Activated CD8-positive, alpha-beta memory T cell treated with anti-CD3 and anti-CD28 coated beads, Interleukin-2, amount 50 U/mL, for 4 hours (primary cell): Measurements from ENCODE around the gene PROX2.

Experiments
- DNase-seq: peaks from one replicate; pipeline ENCODE4 v3.0.0-alpha.2; 2020

The PROX2 gene

DNA sequence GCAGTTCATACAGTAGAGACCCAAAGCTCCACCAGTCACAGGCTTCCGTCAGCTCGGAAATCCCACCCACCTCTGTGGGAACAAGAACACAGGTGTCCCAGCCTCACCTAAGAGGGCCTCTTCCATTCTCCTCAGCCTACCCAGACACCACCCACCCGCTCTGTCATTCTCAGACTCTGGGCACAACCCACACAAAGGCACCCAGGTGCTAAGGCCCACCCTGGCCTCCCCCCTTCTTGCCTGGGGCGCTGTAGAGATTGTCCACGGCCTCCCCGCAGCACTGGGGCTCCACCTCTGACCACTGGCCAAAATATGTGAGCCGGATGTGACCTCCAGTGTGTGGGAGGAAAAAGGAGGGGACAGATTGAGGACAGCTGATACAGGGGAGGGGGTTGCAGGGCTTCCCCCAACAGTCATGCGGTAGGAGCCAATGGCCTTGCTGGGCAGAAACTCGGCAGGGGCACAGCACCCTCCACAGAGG is 33.0 kb upstream of the PROX2 start:
- no peak for DNase-seq

DNA sequence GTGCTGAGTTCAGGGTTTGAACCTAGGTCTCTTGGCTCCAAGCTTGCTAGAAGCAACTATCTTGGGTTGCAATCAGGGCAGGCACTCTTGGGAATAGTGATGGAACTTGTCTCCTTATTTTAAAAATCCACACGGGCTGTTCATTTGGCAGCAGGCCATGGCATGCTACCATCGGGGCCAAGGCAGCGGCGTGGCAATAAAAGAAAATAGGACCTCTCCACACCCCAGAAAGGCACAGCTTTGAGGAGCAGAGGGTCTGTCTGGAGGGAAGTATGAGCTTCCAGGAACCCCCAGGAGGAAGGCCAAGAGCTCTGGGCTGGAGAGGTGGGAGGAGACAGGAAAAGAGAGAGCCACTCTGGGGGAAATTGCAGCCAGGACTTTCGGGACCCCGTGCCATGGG is 31.8 kb upstream of the PROX2 start:
- DNase-seq = no peak

DNA sequence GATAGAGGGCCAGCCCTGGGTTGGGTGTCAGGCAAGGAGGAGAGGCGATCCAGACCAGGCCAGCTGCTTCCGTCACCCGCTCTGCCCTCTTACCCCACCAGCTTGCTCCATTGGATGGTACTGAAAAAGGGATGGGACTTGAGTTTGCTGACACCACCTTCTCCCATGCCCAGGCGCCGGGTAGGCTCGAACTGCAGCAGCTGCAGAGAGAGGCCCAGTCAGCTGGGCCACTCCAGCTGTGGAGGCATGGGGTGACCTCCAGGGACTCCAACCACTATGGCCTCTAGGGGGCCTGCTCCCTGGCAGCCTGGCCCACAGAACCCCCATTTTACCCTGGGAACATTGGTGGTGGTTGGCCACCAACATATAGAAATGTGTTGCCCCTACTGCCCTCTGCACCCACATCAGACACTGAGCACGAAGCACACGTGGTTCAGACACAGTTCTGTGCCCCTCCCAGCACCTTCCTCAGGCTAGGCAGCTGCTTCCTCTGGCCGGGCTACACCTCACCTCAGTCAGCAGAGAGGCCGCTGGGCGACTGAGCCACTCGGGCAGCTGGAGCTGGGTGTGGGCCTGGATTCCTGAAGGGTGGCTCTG is 31.1 kb upstream of the PROX2 start:
- DNase-seq = no peak

DNA sequence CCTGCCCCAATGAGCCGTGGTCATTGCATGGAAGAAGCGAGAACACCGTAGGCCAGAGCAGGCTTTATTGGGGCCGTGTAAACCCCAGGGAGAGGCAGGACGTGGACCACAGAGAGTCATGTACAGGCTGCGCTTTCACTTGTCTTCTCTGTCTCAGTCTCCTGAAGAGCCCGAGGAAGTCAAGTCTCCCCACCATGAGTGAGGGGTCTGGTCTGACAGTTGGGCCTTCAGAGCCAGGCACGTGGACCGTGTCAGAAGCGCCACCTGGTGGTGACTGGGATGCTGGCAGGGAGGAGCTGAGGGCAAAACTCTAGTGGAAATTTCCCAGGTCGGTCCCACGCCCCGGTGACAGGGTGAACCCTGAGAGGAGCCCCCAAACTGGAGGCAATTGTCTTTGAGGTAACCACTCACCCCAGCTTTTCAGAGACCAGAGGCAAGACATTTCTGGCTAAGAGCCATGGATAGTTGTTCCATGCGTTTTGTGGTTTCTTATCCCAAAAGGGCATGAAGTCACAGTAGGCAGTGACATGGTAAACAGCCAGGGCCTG is 29.7 kb upstream of the PROX2 start:
- DNase-seq = peak; percentile 85

DNA sequence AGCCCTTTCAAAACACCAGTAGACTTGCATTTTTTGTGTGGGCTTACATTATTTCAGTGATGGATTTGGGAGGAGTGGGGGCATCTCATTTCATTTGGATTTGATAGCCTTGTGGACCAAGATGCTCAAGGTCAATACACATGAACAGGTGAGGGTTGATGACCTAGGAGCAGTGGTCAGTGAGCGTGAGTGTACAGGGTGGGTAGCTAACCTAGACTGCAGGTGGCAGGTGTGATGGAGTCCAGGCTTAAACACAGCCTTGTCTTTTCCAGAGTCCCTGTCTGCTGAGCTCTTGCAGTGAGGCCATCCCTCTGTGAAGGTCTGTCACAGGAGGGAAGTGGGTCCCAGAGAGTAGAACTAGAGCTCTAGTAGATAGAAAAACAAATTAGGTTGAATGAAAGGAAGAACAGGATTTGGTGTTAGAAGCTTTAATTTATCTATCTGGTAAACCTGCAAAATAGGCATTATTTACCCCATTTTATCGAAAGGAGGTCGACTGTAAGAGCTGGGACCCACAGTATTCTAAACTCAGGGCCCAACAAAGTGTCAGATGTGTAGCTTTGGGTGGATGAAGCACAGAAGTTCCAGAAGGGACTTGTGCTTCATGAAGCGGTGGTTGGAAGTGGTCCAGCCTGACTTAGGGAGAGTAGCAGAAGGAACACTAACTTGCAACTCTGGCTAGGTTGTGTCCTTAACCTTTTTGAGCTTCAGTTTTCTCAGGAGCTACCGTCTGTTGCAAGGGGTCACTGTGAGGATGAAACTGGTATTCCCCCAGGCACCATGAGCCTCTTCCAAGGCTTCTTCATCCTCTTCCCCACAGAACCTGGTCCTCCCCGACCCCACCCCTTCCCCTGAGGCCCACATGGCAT is 28.9 kb upstream of the PROX2 start:
- no peak for DNase-seq

DNA sequence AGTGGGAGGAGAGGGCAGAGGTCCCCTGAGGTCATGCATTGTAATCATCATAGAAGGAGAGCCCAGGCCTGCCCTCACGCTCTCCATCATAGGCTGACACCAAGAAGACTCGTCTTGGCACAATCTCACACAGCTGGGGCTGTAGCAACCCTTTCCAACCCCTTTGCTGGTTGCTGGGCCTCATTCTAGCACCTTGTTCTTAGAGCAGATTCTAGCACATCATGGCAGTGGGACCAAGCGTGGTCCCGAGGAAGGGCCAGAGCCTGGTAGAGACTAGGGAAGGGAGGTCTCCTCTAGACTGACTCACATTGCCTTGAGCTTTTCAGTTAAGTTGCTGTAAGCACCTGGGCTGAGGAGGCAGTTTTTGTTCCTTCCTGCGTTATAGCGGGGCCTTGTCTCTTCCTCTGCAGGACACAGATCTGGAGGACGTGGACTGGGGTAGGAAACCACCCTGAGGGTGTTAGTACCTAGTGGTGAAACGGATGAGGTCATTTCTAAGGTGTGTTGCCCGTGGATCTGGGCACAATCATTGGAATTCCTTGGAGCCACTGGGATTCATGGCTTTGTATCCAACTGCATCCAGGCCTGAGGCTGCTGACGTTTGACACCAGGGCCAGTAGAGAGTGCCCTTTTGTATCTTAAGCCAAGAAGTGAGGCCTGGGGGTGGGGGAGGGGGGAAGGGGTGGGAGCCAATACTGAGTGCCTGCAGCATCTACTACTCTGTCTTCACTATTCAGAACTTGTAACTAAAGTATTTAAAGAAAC is 27.2 kb upstream of the PROX2 start:
- no peak for DNase-seq

DNA sequence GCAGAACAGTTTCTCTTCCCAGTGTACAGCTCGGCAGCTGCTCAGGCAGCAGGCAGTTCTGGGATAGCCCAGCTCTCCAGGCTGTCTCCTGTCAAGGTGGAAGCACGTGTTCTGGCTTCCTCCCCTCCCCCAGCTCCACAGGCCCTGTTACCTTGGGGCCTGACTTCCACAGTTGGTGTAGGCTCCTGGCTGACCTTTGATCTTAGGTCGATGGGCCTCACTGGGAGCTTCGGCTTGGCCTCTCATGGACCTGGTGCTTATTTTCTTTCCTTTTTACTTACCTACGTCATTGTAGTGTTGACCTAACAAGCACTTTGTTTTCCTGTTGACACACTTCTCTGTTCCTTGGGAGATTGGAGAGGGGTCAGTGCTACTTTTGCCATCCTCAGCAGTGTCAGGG is 22.7 kb upstream of the PROX2 start:
- DNase-seq = no peak

DNA sequence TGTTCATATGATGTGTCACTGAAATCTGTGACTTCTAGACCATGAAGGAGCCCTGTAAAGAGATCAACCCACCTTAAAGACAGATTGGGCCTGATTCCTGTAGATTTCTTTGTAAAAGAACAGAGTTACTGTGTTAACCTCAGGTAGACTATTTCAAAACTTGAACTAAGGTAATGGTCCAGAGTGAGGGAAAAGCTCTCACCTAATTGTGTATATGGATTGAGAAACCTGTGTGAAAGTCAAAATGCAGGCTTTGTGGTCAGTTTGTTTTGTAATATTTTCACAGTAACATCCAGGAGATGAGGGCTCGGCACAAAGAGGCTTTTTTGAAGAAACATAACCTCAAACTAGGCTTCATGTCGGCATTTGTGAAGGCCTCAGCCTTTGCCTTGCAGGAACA is 22.1 kb upstream of the PROX2 start:
- DNase-seq = no peak

DNA sequence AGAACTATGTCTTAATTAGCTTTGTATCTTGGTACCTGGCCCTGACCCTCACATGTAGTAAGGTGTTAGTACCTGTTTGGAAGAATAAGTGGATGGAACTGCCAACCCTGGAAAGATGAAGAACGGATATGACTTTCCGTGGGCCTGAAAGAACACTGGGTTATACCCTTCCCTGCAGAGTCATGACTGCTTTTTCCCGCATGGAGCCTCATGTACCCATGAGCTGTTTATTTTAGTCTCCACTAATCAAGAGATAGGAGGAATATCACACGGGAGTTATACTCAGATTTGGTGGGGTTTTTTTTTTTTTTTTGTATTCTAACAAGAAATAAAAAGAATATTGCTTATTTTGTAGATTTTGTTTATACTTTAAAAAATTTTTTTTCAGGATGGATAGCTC is 21.7 kb upstream of the PROX2 start:
- DNase-seq = no peak

DNA sequence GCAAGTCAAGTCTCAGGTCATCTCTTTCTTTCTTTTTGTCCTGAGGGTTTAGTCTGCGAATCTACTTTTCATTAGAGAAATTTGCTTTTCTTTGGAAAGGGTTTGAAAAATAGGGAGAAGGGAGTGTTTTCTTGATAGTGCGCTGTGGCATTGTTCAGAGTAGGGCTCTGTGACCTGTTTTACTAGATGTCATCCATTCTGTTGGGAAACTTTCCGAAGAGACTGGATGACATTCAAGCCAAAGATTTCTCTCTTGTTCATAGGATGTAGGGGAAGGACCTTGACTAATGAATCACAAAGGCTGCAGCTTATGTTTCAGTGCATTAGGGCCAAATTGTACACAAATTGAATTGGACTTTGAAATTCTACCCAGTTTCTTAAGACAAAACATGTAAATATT is 20.5 kb upstream of the PROX2 start:
- DNase-seq = no peak

DNA sequence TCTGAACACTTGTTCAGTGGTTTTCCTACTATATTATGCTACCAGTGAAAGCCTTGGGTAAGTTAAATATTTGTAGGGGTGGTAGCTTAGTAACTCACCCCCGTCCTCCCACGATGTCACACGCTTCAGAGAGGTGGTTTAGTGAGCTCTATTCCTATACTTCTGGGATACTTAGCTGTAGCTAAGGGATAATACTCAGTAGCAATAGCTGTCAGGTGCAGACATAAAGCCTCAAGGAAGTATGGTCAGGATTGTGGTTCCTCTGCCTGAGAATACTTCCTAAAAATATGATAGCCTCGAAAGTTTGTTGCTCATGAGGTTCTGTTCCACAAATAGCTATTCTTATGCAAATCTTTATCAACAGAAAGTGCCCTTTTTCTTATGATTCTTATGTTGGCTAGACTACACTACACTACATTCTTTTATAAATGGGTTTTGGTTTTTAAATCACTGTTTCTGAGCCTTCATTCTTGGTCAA is 17.7 kb upstream of the PROX2 start:
- DNase-seq = no peak

DNA sequence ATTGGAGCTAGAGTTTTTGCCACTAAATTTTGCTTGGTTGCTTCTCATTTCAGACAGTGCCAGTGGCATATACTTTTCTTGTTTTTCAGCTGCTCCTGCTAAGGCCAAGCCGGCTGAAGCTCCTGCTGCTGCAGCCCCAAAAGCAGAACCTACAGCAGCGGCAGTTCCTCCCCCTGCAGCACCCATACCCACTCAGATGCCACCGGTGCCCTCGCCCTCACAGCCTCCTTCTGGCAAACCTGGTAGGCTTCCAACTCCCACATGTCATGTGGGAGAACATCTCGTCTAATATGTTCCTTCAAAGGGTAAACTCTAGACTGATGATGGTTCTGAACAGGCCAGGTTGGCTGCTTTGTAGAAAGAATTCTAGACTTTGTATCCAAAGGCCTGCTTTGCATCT is 16.8 kb upstream of the PROX2 start:
- DNase-seq = no peak

DNA sequence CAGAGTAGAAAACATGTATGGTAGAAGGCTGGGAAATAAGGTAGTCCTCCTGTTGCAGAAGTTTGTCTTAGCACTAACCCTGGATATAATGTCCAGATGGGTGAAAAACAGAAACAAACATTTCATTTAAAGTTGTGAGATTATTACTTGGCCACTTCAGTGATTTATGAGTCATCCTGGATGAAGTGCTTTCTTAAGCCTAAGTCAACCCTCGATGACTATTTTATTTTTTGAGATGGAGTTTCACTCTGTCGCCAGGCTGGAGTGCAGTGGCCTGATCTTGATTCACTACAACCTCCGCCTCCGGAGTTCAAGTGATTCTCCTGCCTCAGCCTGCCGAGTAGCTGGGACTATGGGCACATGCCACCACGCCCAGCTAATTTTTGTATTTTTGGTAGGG is 15.9 kb upstream of the PROX2 start:
- no peak for DNase-seq

DNA sequence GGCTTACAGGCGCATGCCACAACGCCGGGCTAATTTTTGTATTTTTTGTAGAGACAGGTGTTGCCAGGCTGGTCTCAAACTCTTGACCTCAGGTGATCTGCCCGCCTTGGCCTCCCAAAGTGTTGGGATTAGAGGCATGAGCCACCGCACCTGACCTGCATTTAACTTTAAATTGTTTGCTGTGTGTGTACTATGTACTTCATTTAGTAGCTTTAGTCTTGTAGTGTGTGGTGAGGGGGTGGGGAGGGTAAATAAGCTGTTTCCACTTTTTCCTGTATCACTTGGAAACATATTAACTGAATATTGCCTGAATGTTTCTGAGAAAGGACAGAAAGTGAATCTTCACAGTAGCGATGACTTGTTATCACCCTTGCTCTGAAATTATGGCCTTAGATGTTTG is 14.3 kb upstream of the PROX2 start:
- no peak for DNase-seq

DNA sequence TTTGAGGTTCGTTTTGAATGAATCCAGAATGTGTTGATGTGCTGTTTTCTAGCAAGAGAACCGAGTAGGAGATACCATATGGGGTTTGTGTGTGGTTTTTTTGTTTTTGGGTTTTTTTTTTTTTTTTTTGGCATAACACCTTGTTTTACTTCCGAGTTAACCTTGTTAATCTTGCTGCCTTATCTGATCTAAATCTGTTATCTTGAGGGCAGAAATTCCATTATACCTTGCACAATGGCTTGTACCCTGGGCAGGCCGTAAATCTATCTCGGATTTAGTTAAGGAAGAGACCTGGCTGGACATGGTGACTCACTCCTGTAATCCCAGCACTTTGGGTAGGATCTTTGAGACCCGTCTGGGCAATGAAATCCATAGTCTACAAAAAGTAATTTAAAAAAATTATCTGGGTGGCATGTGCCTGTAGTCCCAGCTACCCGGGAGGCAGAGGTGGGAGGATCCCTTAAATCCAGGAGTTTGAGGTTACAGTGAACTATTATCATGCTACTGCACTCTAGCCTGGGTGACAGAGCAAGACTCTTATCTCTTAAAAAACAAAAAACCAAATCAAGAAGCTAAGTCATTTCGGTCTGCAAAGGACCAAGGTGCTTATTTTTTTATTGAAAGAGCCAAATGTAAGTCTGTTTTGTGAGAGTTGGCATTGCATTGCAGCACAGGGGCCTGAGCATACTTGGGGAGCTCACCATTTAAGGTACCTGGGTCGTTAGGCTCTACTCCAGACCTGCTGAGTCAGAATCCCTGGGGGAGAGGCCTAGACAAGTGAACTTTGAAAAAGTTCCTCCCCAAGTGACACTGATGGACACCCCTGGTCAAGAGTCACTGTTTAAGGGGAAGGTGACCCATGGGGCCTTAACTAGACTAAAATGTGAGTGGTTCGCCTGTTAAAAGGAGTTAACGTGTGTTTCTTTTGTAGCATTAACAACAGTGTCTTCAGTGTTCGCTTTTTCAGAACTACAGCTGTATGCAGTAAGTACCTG is 12.5 kb upstream of the PROX2 start:
- no peak for DNase-seq

DNA sequence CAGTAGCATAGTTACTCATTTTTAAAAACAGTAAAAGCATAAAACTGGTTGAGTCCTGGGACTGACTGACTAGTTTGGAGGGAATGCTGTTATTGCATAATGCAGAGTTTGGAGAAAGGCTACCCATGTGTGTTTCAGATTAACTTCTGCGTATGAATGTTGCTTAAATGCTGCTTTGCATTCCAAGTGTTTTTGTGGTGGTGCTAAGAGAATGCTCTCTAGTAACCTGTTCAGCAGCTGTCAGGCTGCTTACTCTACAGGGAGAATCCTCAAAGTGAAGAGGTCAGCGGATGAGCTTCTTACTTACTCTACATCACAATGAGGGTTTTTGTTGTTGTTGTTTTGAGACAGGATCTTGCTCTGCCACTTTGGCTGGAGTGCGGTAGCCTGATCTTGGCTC is 10.1 kb upstream of the PROX2 start:
- no peak for DNase-seq

DNA sequence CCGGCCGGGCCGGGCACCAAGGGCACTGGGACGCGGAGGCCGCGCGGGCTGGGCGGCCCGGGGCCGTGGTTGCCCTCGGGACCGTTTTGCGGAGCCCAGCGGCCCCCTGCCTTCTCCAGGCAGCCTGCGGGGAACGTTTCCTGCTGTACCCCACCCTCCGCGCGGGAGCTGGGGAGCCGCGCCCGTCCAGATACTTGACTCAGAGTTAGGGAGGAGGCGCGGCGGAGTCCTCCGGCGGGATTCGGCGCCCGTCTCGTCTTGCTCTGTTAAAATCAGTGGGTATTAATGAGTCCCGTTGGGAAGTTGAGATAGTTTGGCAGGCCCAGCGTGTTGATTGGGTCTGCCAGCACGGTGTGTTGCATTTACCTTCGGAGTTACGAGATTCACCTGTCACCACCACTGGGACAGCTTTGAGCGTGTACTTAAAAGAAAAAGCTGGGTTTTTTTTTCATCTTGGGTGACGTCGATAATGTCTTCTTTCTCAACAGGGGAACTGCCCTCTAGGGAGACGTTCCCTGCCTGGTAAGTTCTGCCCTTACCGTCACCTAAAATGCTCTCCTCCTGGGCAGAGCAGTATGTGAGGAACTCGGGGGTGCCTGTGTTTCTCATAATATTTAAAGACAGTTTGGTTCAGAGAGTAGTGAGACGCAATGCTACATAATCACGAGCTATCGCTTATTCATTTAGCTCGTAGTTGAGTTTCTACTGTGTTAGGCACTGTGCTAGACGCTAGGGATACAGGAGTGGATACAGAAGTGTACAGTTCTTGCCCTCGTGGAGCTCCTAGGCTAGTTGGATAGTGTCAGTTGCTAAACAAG is 6.4 kb upstream of the PROX2 start:
- DNase-seq = peak; percentile 53

DNA sequence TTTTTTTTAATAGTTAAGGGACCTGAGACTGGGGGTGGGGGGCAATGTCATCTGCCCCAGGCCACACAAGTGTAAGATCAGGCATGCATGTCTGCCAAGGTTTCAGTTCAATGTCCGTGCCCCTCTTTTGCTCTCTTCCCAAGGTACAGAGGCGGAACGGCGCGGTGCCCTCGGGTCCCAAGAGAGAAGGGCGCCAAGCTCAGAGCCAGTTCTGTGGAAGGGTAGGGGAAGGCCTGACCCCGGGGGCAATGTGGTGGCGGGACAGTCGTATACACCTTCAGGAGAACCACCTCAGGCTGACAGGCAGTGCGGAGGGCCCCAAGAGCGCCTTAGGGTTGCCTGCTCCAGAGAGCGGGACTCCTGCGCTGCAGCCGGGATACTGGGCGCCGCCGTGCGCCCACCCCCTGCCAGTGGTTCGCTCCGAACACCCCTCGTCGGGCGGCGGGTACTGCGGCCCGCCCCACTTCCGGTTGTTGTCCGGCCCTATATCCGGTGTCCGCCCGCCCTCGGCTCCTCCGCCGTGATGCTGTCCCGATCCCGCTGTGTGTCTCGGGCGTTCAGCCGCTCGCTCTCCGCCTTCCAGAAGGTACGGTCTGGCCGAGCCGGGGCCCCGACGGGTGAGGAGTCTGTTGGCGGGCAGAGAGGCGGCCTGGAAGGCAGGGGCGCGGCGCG is 5.6 kb upstream of the PROX2 start, which contains the start of gene DLST:
DLST (plus strand) TSS at position 486 of the 672 bp plus-strand sequence; CDS start at position 524, 38 bp downstream.
- DNase-seq = peak; percentile 83

DNA sequence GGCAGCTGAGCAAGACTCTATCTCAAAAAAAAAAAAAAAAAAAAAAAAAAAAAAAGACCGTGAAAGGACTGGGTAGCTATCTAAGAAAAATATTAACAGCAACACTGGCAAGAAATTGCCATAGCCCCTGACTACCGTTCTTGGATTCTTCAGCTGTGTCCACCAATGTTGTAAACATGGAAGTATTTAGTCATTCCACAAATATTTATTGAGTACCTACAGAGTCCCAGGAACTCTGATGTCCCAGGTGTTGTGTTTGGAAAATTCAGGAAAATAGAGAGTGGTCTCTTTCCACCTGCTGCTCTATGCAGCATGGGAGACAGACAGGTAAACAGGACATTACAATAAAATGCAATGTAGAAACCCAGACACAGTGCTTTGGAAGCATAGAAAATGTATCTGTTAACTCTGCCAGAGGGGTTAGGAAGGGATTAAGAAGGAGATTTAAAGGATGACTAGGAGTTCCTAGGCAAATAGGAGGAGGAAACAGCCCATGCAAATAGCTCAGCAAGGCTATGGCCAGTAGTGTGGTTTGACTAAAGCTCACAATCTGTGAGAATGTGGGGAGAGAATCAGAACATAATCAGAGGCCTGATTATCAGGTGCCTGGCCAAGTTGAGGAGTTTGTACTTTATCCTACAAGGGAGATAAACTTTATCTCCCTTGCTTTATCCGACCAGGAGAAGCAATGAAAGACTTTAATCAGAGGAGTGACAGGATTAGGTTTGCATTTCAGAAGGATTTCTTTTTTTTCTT is 3.7 kb upstream of the PROX2 start:
- no peak for DNase-seq

DNA sequence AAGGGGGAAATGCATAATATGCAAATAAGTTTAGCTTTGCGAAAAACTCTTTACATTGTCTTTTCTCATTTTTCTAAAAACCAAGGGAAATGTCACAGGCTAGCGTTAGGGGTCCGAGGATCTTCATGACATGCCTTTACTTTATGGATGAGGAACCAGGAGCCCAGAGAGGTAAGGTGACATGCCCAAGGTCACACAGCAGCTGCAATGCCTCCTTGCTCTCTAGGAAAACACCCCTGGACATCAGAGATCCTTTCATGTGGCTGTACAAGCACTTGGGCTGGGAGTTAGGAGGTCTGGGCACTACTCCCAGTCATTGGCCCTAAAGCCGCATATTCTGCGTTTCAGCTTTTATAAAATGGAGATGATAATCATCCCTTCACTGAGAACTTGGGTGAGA is 741 bp downstream of the PROX2 start:
- no peak for DNase-seq
